Hypothalamus (tissue), 51 donors: ENCODE results near the gene UIMC1.
"Not testable (repeated sequence)": the region's sequence is repeated elsewhere in the genome, so short reads cannot be mapped to it uniquely, and the experiment has no call there.

Source experiments
- DNase-seq, 51 donors: peaks; one replicate each; lab custom pipeline; 2025; lab: John Stamatoyannopoulos, UW

UIMC1 gene

DNA sequence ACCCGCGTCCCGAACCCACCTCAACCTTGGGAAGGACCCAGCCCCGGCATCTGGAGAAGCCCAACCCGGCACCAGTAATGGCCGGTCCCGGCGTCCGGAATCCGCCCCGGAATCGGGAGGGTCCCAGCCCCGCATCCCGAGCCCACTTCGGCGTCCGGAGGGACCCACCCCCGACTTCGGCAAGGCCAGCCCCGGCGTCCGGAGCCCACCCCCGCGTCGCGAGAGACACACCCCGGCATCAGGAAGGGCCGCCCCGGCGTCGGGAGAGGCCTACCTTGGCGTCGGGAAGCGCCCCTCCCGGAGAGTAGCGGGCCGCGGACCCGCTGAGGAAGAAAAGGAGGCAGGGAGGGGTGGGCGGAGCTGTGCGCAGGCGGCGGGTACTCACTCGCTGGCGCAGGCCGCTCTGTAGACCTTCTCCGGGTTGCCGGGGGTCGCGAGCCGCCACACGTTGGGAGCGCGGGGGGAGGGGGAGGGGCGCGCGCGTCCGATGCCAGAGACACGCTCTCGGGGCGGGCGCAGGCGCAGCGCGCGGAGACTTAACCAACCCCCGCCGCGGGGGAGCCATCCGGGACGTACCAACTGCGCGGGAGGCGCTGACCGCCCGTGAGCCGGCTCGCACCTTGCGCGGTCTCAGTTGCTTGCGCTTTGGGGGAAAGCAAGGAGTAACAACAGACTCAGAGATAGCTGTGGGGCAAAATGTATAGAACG lies at the start of gene UIMC1:
TSS of gene UIMC1 (minus strand) at position 515 of the 708 bp plus-strand sequence. CDS start 24,164 bp downstream, outside the sequence.
- peak; percentile 36 to 95 (median 84) for DNase-seq

- DNase-seq = no peak
Measured at GRCh38 chr5:177049285-177049684, 42.7 kb upstream of the UIMC1 start.

DNA sequence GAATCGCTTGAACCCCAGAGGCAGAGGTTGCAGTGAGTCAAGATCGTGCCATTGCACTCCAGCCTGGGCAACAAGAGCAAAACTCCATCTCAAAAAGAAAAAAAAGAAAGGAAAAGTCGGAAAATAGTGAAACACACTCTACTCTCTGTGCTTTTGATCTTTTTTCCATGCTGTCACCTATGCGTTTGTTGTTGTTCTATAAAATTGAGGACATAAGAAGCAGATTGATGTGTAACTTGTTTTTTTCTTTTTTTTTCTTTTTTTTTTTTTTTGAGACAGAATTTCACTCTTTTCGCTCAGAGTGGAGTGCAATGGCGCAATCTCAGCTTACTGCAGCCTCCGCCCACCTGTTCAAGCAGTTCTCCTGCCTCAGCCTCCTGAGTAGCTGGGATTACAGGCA lies 42.0 kb upstream of the UIMC1 start:
- DNase-seq = not testable (repeated sequence)

- no peak for DNase-seq
Measured at GRCh38 chr5:177045631-177046030, 39.1 kb upstream of the UIMC1 start.

DNA sequence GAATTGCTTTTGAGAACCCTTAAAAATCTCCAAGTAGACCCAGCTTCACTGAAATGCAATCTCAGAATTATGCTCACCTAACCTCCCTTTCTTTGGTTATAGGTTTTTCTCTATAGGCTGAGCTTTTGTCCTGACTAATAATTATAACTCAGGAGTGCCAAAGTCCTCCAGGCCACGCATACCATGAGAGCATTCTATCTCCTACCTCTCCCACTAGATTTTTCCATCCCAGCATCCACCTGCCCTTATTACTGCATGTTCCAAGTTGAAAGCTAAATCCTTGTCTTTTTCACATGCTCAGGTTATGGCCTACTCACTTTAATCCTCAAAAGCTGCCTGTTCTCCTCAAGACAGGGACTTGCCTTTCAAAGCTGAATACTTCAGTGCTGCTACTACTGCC lies 38.1 kb upstream of the UIMC1 start:
- DNase-seq = no peak

DNA sequence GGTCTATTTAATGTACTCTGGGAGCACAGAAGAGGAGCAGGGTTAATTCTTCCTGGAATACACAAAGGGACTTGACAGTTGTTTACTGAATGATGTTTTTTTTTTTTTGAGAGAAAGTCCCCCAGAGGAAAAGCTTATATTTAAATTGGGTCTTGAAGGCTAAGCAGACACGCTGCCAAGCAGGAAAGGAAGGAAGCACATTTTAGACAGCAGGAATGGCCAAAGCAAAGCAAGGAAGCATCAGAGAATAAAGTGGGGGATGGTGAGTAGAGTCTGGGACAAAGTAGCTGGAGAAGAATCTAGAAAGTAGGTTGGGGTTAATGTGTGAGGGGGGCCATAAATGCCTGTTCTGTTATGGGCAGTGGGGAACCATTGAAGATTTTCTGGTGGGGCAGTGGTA lies 37.4 kb upstream of the UIMC1 start:
- no peak for DNase-seq

DNA sequence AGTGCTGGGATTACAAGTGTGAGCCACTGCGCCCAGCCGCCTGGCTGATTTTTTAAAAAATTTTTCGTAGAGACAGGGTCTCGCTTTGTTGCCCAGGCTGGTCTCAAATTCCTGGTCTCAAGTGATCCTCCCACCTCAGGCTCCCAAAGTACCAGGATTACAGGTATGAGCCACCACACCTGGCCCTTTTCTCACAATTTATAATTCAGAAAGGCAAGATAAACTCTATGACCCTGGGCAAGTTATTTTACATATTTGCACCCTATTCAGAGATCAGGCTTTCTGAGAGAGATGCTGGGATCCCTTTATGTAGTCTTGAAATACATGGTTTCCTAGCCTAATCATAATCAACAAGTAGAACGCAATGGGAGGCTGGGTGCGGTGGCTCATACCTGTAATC lies 36.5 kb upstream of the UIMC1 start:
- DNase-seq = no peak

DNA sequence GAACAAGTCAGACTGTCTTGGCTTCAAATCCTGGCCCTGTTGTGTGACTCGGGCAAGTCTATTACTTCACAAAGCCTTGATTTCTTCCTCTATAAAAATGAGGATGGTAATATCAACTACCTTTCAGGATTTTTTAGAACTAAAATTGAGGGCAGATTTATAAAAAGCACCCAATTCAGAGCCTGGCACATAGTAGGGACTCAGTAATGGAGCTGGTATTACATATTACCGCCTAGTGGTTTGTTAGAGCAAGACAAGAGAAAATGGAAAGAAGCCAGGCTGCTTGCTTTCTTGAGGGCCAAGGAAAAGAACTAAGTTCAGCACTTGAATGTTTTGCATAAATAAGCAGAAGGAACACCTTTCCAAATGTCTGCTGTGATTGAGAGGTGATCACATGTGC lies 35.4 kb upstream of the UIMC1 start:
- peak in 1 of 51 donors; percentile 2 for DNase-seq

GRCh38 chr5:177040814-177041420 lies 34.3 kb upstream of the UIMC1 start:
- DNase-seq = peak in 1 of 51 donors; percentile 5

GRCh38 chr5:177036921-177037320 lies 30.3 kb upstream of the UIMC1 start:
- DNase-seq = no peak

DNA sequence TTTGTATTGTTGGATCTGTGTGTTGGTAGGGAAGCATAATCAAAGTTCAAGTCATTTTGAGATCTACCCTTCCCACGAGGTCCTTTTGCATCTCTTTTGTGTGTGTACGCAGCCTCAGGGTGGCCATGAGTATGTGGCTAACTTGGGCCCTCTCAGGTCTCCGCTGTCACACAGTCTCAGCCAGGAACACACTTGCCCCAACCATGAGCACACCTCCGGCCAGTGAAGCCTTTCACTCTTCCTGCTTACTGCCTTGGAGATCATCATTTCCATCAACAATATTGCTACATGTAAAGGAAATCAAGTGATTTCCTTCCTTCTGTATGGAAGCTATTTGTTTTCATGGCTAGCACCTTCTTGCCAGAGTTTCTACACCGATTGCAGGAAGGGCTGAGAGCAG lies 29.9 kb upstream of the UIMC1 start:
- no peak for DNase-seq

GRCh38 chr5:177035976-177036375 lies 29.4 kb upstream of the UIMC1 start:
- no peak for DNase-seq

GRCh38 chr5:177029498-177029897 lies 22.9 kb upstream of the UIMC1 start:
- no peak for DNase-seq

DNA sequence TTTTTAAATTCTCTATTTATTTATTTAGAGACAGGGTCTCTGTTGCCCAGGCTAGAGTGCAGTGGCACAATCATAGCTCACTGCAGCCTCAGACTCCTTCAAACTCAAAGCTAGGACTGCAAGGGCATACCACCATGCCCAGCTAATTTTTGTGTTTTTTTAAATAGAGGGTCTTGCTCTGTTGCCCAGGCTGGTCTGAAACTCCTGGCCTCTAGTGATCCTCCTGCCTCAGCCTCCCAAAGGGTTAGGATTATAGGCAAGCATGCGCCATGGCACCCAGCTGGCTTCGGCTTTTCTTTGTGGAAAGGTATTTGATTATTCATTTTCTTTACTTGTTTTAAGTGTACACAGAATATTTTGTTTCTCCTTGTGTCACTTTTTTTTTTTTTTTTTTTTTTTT lies 21.1 kb upstream of the UIMC1 start:
- no peak for DNase-seq

- DNase-seq = no peak
Measured at GRCh38 chr5:177025101-177025601, 18.6 kb upstream of the UIMC1 start.

DNA sequence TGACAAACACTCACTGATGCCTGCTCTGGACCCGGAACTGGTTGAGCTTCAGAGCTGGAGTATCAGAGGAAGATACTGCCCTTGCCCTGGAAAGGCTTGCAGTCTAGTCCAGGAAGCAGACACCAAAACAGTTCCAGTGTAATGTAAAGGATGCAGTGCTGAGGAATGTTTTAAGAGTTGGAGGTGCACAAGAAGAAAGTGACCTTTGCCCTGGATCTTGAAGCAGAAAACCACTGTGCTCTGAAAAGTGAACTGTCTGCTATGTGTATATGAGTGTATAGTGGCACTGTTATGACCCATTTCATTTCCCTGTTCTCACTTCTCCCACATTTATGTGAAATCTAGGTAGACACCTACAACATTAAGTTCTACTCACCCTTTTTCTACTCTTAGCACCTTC lies 18.0 kb upstream of the UIMC1 start:
- DNase-seq = no peak

GRCh38 chr5:177023303-177023664 lies 16.7 kb upstream of the UIMC1 start:
- peak in 10 of 51 donors; percentile 3 to 43 (median 24) for DNase-seq

DNA sequence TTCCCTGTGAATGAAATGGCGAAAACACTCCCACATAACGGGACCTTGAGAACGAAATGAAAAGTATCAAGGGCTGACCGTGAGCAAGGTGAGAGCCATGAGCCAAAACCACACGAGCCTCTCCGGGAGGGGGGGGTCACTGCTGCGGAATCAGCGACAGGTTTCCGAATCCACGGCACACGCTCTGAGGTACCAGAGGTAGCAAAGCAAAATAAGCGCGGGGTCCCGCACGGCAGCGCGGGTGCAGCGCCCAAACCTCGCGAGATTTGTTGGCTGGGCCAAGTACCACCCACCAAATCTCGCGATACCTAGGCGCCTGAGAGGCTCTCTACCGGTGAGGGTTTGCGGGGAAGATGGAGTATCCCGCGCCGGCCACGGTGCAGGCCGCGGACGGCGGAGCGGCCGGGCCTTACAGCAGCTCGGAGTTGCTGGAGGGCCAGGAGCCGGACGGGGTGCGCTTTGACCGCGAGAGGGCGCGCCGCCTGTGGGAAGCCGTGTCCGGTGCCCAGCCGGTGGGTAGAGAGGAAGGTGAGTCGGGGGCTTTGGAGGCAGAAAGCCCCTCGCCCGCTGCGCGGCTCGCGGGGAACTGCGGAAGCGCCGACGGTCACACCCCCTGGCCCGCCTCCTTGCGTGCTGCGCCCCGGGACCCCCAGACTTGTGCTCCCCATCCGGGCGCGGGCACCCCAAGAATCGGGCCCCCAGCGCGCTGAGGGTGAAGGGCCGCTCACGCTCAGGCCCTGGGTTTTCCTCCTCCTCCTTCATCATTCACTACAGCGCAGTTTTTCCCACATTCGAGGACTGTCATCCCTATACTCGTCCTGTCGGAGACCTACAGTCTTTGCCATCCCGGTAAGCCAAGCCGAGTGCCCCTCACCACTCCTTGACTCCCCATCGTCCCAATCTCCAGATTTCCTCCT lies 16.1 kb upstream of the UIMC1 start, which contains the start of gene ZNF346:
TSS of gene ZNF346 (plus strand) at position 311 of the 917 bp plus-strand sequence. CDS start at position 354, 43 bp downstream.
- peak; percentile 12 to 88 (median 75) for DNase-seq

DNA sequence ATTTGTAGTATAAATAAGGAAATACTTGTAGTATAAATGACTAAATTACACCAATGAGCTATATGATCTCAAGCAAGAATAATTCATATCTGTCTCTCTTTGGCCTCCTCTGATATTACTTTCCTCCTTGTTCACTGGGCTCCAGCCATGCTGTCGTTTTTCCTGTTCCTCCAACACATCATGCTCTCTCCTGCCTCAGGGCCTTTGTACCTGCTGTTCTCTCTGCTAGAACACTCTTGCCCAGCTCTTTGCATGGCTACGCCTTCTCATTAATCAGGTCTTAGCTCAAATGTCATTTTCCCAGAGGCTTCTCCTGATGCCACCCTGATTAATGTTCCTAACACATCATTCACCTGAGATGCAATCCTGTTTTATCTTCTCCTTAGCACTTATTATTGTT lies 13.5 kb upstream of the UIMC1 start:
- no peak for DNase-seq

GRCh38 chr5:177018341-177018740 lies 11.8 kb upstream of the UIMC1 start:
- no peak for DNase-seq

GRCh38 chr5:177015156-177015555 lies 8.6 kb upstream of the UIMC1 start:
- no peak for DNase-seq
